ENCODE results near the gene FOLR1. TPM values are rescaled to one million over a fixed set of nuclear protein-coding genes. Genes with fewer than 3 reads are reported as not detected.

Gene FOLR1
- polyA plus RNA-seq, 1 of the 3 experiments (the other 2 are of a cell fraction) = not detected

DNA sequence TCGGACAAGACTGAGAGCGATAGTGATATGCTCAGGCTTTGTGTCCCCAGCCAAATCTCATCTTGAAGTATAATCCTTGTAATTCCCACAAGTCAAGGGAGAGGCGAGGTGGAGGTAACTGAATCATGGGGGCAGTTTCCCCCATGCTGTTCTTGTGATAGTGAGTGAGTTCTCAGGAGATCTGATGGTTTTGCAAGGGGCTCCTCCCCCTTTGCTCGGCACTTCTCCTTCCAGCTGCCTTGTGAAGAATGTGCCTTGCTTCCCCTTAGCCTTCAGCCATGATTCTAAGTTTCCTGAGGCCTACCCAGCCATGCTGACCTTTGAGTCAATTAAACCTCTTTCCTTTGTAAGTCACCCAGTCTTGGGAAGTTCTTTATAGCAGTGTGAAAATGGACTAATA lies 17.2 kb downstream of the FOLR1 start:
- H3K9me3 ChIP-seq = peaks cover 7% of the 10 kb centered on the region; the same call in 1 of the 2 replicates
- peaks cover 13% of the 10 kb centered on the region; the same call in 1 of the 2 replicates for H3K27me3 ChIP-seq (ENCODE audit: insufficient read depth)
- TF ChIP-seq ELF1 (IDR thresholded peaks at IDR 0.05) (no peak), FOXJ3 (CRISPR knock-in tag; IDR thresholded peaks at IDR 0.05) (no peak), MXI1 (IDR thresholded peaks at IDR 0.05; ENCODE audit: low read depth, low read length) (no peak), NFIC (IDR thresholded peaks at IDR 0.05; ENCODE audit: borderline replicate concordance) (no peak), RFX5 (IDR thresholded peaks at IDR 0.05; ENCODE audit: low read length) (no peak), SIN3A (IDR thresholded peaks at IDR 0.05; ENCODE audit: borderline replicate concordance, low read depth, low read length) (no peak), FOXM1 (IDR thresholded peaks at IDR 0.05; ENCODE audit: low read depth) (no peak)
- TF ChIP-seq, protein P1, sequence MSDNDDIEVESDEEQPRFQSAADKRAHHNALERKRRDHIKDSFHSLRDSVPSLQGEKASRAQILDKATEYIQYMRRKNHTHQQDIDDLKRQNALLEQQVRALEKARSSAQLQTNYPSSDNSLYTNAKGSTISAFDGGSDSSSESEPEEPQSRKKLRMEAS (IDR thresholded peaks at IDR 0.05; ENCODE audit: low read depth) = no peak
- TF ChIP-seq, protein P2, sequence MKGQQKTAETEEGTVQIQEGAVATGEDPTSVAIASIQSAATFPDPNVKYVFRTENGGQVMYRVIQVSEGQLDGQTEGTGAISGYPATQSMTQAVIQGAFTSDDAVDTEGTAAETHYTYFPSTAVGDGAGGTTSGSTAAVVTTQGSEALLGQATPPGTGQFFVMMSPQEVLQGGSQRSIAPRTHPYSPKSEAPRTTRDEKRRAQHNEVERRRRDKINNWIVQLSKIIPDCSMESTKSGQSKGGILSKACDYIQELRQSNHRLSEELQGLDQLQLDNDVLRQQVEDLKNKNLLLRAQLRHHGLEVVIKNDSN (IDR thresholded peaks at IDR 0.05; ENCODE audit: borderline replicate concordance, low read depth) = no peak
- TF ChIP-seq, protein P3, sequence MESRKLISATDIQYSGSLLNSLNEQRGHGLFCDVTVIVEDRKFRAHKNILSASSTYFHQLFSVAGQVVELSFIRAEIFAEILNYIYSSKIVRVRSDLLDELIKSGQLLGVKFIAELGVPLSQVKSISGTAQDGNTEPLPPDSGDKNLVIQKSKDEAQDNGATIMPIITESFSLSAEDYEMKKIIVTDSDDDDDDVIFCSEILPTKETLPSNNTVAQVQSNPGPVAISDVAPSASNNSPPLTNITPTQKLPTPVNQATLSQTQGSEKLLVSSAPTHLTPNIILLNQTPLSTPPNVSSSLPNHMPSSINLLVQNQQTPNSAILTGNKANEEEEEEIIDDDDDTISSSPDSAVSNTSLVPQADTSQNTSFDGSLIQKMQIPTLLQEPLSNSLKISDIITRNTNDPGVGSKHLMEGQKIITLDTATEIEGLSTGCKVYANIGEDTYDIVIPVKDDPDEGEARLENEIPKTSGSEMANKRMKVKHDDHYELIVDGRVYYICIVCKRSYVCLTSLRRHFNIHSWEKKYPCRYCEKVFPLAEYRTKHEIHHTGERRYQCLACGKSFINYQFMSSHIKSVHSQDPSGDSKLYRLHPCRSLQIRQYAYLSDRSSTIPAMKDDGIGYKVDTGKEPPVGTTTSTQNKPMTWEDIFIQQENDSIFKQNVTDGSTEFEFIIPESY (IDR thresholded peaks at IDR 0.05; ENCODE audit: borderline replicate concordance, low read depth) = no peak
- TF ChIP-seq, protein P4, sequence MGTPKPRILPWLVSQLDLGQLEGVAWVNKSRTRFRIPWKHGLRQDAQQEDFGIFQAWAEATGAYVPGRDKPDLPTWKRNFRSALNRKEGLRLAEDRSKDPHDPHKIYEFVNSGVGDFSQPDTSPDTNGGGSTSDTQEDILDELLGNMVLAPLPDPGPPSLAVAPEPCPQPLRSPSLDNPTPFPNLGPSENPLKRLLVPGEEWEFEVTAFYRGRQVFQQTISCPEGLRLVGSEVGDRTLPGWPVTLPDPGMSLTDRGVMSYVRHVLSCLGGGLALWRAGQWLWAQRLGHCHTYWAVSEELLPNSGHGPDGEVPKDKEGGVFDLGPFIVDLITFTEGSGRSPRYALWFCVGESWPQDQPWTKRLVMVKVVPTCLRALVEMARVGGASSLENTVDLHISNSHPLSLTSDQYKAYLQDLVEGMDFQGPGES (IDR thresholded peaks at IDR 0.05; ENCODE audit: low read depth, low read length) = no peak
- H3K9me2 ChIP-seq = no peaks in the 10 kb centered on the region
- H3K27ac ChIP-seq (ENCODE audit: low read depth in 2 of 2, low read length in 1 of 2) = no peak overlapping the region
- ChIA-PET POLR2A (no interaction called here), CTCF (interaction anchor here (0.8 to 1.5 kb wide), 3 partner anchors 29 to 222 kb away, joined by 3 to 4 read pairs (median 3); no protein-coding TSS in a partner anchor)
- DNase-seq = no peak
- H3K36me3 ChIP-seq (replicated peaks in 1 of 2; ENCODE audit: control insufficient read depth in 1 of 2, insufficient read depth in 2 of 2, low read length in 1 of 2) = no peaks in the 10 kb centered on the region
- H3K9ac ChIP-seq = no peak overlapping the region
- H3K4me2 ChIP-seq = no peak overlapping the region
- no peak overlapping the region for H2AFZ ChIP-seq (ENCODE audit: low read depth)
- H3K4me1 ChIP-seq (ENCODE audit: control insufficient read depth in 1 of 2, insufficient read depth in 2 of 2, low read depth in 1 of 2, low read length in 1 of 2) = no peaks in the 10 kb centered on the region
- 48% methylated on average over 4 of the region's 4 CpGs for WGBS (ENCODE audit: low lambda C conversion rate)
- H3K79me2 ChIP-seq (ENCODE audit: insufficient read depth) = no peaks in the 10 kb centered on the region
- H4K20me1 ChIP-seq (ENCODE audit: insufficient read depth) = no peaks in the 10 kb centered on the region
- no peaks in the 10 kb centered on the region for H3F3A ChIP-seq (replicated peaks; ENCODE audit: insufficient read depth)
- H3K4me3 ChIP-seq (ENCODE audit: low read depth in 2 of 2, low read length in 1 of 2) = no peak overlapping the region

DNA sequence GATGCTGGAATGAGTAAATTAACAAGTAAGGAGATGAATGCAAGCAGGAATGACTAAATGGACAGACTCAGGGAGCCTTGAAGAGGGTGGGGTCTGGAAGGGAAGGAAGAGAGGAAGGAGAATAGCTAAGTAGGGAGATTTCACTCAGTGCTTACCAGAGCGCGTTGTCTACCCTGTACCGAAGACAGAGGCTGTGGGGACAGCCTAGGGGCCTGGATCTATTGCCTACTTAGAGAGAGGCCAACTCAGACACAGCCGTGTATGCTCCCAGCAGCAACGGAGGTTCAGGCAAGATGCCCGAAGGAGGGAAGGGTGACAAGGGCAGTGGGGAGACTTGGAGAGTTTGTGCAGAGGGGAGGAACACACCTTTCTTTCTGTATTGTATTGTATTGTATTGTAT lies 24.7 kb downstream of the FOLR1 start, which contains the start of gene FOLR2:
FOLR2 (plus strand) TSS at position 157 of the 400 bp plus-strand sequence. CDS start 1,791 bp downstream, outside the sequence.
- ChIA-PET CTCF (no interaction called here), POLR2A (no interaction called here)
- Histone ChIP-seq H3K27ac (ENCODE audit: low read depth in 2 of 2, low read length in 1 of 2) (no peak within 1 kb of the TSS), H3K4me1 (ENCODE audit: control insufficient read depth in 1 of 2, insufficient read depth in 2 of 2, low read depth in 1 of 2, low read length in 1 of 2) (no peaks in the 10 kb centered on the region; a peak in 1 of 4 replicates), H3K27me3 (ENCODE audit: insufficient read depth) (peaks cover 15% of the 10 kb centered on the region; the same call in 1 of the 2 replicates), H3F3A (replicated peaks; ENCODE audit: insufficient read depth) (no peaks in the 10 kb centered on the region), H3K36me3 (replicated peaks in 1 of 2; ENCODE audit: control insufficient read depth in 1 of 2, insufficient read depth in 2 of 2, low read length in 1 of 2) (no peaks in the 10 kb centered on the region), H4K20me1 (ENCODE audit: insufficient read depth) (no peaks in the 10 kb centered on the region), H3K4me3 (ENCODE audit: low read depth in 2 of 2, low read length in 1 of 2) (no peak within 1 kb of the TSS), H3K9me2 (no peaks in the 10 kb centered on the region), H3K4me2 (no peak within 1 kb of the TSS), H3K9me3 (no peaks in the 10 kb centered on the region), H3K79me2 (ENCODE audit: insufficient read depth) (no peaks in the 10 kb centered on the region), H2AFZ (ENCODE audit: low read depth) (no peak within 1 kb of the TSS), H3K9ac (no peak within 1 kb of the TSS)
- no peak for DNase-seq
- WGBS (ENCODE audit: low lambda C conversion rate) = 84% methylated on average over 6 of the region's 6 CpGs
- no peak for TF ChIP-seq RCOR1 (IDR thresholded peaks at IDR 0.05; ENCODE audit: low read length)
